Measurements from ENCODE around the gene PHYKPL.
"Not testable (repeated sequence)": the region's sequence is repeated elsewhere in the genome, so short reads cannot be mapped to it uniquely, and the experiment has no call there.

DNA sequence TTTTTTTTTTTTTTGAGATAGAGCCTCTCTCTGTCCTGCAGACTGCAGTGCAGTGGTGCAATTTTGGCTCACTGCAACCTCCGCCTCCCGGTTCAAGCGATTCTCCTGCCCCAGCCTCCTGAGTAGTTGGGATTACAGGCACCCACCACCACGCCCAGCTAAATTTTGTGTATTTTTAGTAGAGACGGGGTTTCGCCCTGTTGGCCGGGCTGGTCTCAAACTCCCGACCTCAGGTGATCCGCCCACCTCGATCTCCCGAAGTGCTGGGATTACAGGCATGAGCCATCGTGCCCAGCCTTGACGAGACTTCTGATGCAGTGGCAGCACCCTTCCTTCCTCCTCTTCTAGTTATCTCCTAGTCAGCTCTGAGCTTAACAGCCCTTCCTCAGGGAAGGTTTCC, 3.5 kb downstream of the PHYKPL start:
- TF ChIP-seq CTCF, EP300 (IDR thresholded peaks at IDR 0.05): not testable (repeated sequence)
